Measurements from ENCODE around the gene GADD45B. TPM values are rescaled to one million over a fixed set of nuclear protein-coding genes. Genes with fewer than 3 reads are reported as not detected.
A peak's percentile ranks its signal among the peaks of the same experiment; 100 is the strongest.

The GADD45B gene
- total RNA-seq, 4 donors from 2014 or later = 52.5 to 134 (median 68.7) TPM

- 12% methylated on average over 36 of the region's 60 CpGs for WGBS
- DNase-seq (ENCODE audit: low spot score in 2 of 2) = peak; percentile 92 to 93
- H3K4me1 ChIP-seq = peaks cover 36% of the 10 kb centered on the region
- TF ChIP-seq POLR2A (IDR thresholded peaks at IDR 0.05) (no peak), POLR2AphosphoS5 (IDR thresholded peaks at IDR 0.05) (peak in 2 of 3 donors; percentile 82 to 94), EP300 (IDR thresholded peaks at IDR 0.05) (no peak), CTCF (IDR thresholded peaks at IDR 0.05) (peak; percentile 95 to 96)
- no peaks in the 10 kb centered on the region for H3K9me3 ChIP-seq
- no peaks in the 10 kb centered on the region for H3K27me3 ChIP-seq
- H3K4me3 ChIP-seq = peak overlapping the region; percentile 89
- peak overlapping the region; percentile 85 for H3K27ac ChIP-seq
- H3K36me3 ChIP-seq = peaks cover 11% of the 10 kb centered on the region
Measured at GRCh38 chr19:2474232-2475017, 1.5 kb upstream of the GADD45B start.

GRCh38 chr19:2475018-2475701 lies 767 bp upstream of the GADD45B start:
- peak in 1 of 2 donors; percentile 6 for TF ChIP-seq CTCF (IDR thresholded peaks at IDR 0.05)
- TF ChIP-seq EP300 (IDR thresholded peaks at IDR 0.05) = no peak
- TF ChIP-seq POLR2A (IDR thresholded peaks at IDR 0.05) = no peak
- TF ChIP-seq POLR2AphosphoS5 (IDR thresholded peaks at IDR 0.05) = peak in 1 of 3 donors; percentile 37
- H3K9me3 ChIP-seq = no peaks in the 10 kb centered on the region
- 0% methylated on average over 9 of the region's 45 CpGs for WGBS
- H3K36me3 ChIP-seq = peaks cover 11% of the 10 kb centered on the region
- peak in 1 of 2 donors; percentile 80 for DNase-seq (ENCODE audit: low spot score in 2 of 2)
- H3K4me1 ChIP-seq = peaks cover 39% of the 10 kb centered on the region
- H3K4me3 ChIP-seq = peak overlapping the region; percentile 89
- no peaks in the 10 kb centered on the region for H3K27me3 ChIP-seq
- peak overlapping the region; percentile 85 for H3K27ac ChIP-seq

GRCh38 chr19:2476451-2477140 lies 669 bp downstream of the GADD45B start:
- TF ChIP-seq POLR2A (IDR thresholded peaks at IDR 0.05) = no peak
- no peak for TF ChIP-seq EP300 (IDR thresholded peaks at IDR 0.05)
- TF ChIP-seq CTCF (IDR thresholded peaks at IDR 0.05) = no peak
- no peak for TF ChIP-seq POLR2AphosphoS5 (IDR thresholded peaks at IDR 0.05)
- WGBS = under 1% methylated on average over 21 of the region's 42 CpGs
- Histone ChIP-seq H3K9me3 (no peaks in the 10 kb centered on the region), H3K27ac (peak overlapping the region; percentile 85), H3K4me1 (peaks cover 39% of the 10 kb centered on the region), H3K36me3 (peaks cover 11% of the 10 kb centered on the region), H3K4me3 (peak overlapping the region; percentile 89), H3K27me3 (no peaks in the 10 kb centered on the region)
- DNase-seq (ENCODE audit: low spot score in 2 of 2) = no peak

GRCh38 chr19:2477141-2477710 lies 1.3 kb downstream of the GADD45B start:
- Histone ChIP-seq H3K36me3 (peaks cover 11% of the 10 kb centered on the region), H3K4me3 (peak overlapping the region; percentile 89)
- no peak for DNase-seq (ENCODE audit: low spot score in 2 of 2)

More at GRCh38 chr19:2477141-2477710, 1.3 kb downstream of the GADD45B start:
- Histone ChIP-seq H3K27ac (peak overlapping the region; percentile 85), H3K9me3 (no peaks in the 10 kb centered on the region), H3K27me3 (no peaks in the 10 kb centered on the region), H3K4me1 (peaks cover 39% of the 10 kb centered on the region)
- TF ChIP-seq CTCF (IDR thresholded peaks at IDR 0.05) (no peak), EP300 (IDR thresholded peaks at IDR 0.05) (no peak), POLR2AphosphoS5 (IDR thresholded peaks at IDR 0.05) (no peak), POLR2A (IDR thresholded peaks at IDR 0.05) (no peak)
- under 1% methylated on average over 26 of the region's 27 CpGs for WGBS

All from suprapubic skin (tissue), 4 donors.